ENCODE measurements around the gene PRDM16.

GRCh38 chr1:3071565-3072390, 2.8 kb downstream of the PRDM16 start:
- TF ChIP-seq, protein P1, sequence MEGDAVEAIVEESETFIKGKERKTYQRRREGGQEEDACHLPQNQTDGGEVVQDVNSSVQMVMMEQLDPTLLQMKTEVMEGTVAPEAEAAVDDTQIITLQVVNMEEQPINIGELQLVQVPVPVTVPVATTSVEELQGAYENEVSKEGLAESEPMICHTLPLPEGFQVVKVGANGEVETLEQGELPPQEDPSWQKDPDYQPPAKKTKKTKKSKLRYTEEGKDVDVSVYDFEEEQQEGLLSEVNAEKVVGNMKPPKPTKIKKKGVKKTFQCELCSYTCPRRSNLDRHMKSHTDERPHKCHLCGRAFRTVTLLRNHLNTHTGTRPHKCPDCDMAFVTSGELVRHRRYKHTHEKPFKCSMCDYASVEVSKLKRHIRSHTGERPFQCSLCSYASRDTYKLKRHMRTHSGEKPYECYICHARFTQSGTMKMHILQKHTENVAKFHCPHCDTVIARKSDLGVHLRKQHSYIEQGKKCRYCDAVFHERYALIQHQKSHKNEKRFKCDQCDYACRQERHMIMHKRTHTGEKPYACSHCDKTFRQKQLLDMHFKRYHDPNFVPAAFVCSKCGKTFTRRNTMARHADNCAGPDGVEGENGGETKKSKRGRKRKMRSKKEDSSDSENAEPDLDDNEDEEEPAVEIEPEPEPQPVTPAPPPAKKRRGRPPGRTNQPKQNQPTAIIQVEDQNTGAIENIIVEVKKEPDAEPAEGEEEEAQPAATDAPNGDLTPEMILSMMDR (IDR thresholded peaks at IDR 0.05): no peak
- TF ChIP-seq POLR2A (IDR thresholded peaks at IDR 0.05): no peak

All from testis (tissue), 2 donors.